Mesenchymal stem cell (in vitro differentiated cells and primary cell): ENCODE measurements around the gene CCL11.
A peak's percentile ranks its signal among the peaks of the same experiment; 100 is the strongest.

Experiments used
- DNase-seq: peaks from one replicate; pipeline ENCODE4 v3.0.0-alpha.2; 2013
- H2AFZ ChIP-seq: one replicate; pipeline ENCODE4 v1.6.1; 2013; ENCODE audit warnings: low read depth, mild to moderate bottlenecking, control low read depth, inconsistent platforms, low read length, moderate library complexity
- H2AK5ac ChIP-seq: 2 replicates; pipeline ENCODE4 v1.6.1; 2013; ENCODE audit warnings: low read length, moderate library complexity, mild to moderate bottlenecking, inconsistent platforms; ENCODE audit not compliant: severe bottlenecking
- H2BK120ac ChIP-seq: one replicate; pipeline ENCODE4 v1.6.1; 2013; ENCODE audit warnings: low read depth, mild to moderate bottlenecking, inconsistent platforms, low read length, moderate library complexity
- H2BK12ac ChIP-seq, 2 experiments: one replicate each; pipeline ENCODE4 v1.6.1; 2013; ENCODE audit warnings: inconsistent platforms in 2 of 2, low read length in 2 of 2, mild to moderate bottlenecking in 2 of 2, moderate library complexity in 2 of 2, control low read depth in 1 of 2
- H2BK15ac ChIP-seq: one replicate; pipeline ENCODE4 v1.6.1; 2013; ENCODE audit warnings: mild to moderate bottlenecking, low read depth, inconsistent platforms; ENCODE audit not compliant: poor library complexity, severe bottlenecking
- H2BK5ac ChIP-seq: 2 replicates; pipeline ENCODE4 v1.6.1; 2013; ENCODE audit warnings: low read depth, mild to moderate bottlenecking, low read length, control low read depth, inconsistent platforms; ENCODE audit not compliant: poor library complexity, severe bottlenecking
- H3K14ac ChIP-seq, 2 experiments: one replicate each; pipeline ENCODE4 v1.6.1; 2013; ENCODE audit warnings: inconsistent platforms in 2 of 2, low read length in 2 of 2, control low read depth in 1 of 2, mild to moderate bottlenecking in 1 of 2, moderate library complexity in 1 of 2
- H3K18ac ChIP-seq, 2 experiments: one replicate each; pipeline ENCODE4 v1.6.1; 2013; ENCODE audit warnings: inconsistent platforms in 2 of 2, low read length in 2 of 2, control low read depth in 1 of 2, low read depth in 1 of 2, mild to moderate bottlenecking in 1 of 2
- H3K23ac ChIP-seq, 2 experiments: one replicate each; pipeline ENCODE4 v1.6.1; 2013; ENCODE audit warnings: inconsistent platforms in 2 of 2, low read length in 2 of 2, mild to moderate bottlenecking in 2 of 2, moderate library complexity in 2 of 2, control low read depth in 1 of 2
- H3K27ac ChIP-seq: 2 replicates; pipeline ENCODE4 v1.5.1; 2013; ENCODE audit warnings: mild to moderate bottlenecking, moderate library complexity, low read length, control low read depth, inconsistent platforms; ENCODE audit not compliant: poor library complexity, severe bottlenecking
- H3K27me3 ChIP-seq, 2 experiments: 2 replicates each; pipeline versions ENCODE4 v1.6.1 to v1.7.0; 2013; ENCODE audit warnings: low read length in 2 of 2, mild to moderate bottlenecking in 2 of 2, moderate library complexity in 2 of 2, control low read depth in 1 of 2, inconsistent platforms in 1 of 2; ENCODE audit not compliant: control insufficient read depth in 1 of 2, insufficient read depth in 1 of 2
- H3K36me3 ChIP-seq, 2 experiments: 2 replicates each; pipeline versions ENCODE4 v1.6.1 to v1.7.0; 2013; ENCODE audit warnings: low read length in 2 of 2, control low read depth in 1 of 2, inconsistent platforms in 1 of 2, low read depth in 1 of 2, mild to moderate bottlenecking in 1 of 2; ENCODE audit not compliant: insufficient read depth in 2 of 2, control insufficient read depth in 1 of 2
- H3K4ac ChIP-seq, 2 experiments: one replicate each; pipeline ENCODE4 v1.6.1; 2013; ENCODE audit warnings: inconsistent platforms in 2 of 2, low read length in 2 of 2, mild to moderate bottlenecking in 2 of 2, moderate library complexity in 2 of 2, control low read depth in 1 of 2, low read depth in 1 of 2
- H3K4me1 ChIP-seq: 2 replicates; pipeline ENCODE4 v1.6.1; 2013; ENCODE audit warnings: low read depth, low read length, control low read depth; ENCODE audit not compliant: control insufficient read depth, insufficient read depth
- H3K4me2 ChIP-seq: 2 replicates; pipeline ENCODE4 v1.6.1; 2013; ENCODE audit warnings: low read length, mild to moderate bottlenecking, inconsistent platforms; ENCODE audit not compliant: poor library complexity, severe bottlenecking
- H3K4me3 ChIP-seq, 2 experiments: 2 replicates each; pipeline versions ENCODE4 v1.5.1 to v1.7.0; 2013; ENCODE audit warnings: low read length in 2 of 2, mild to moderate bottlenecking in 2 of 2, control low read depth in 1 of 2, low read depth in 1 of 2; ENCODE audit not compliant: insufficient read depth in 1 of 2
- H3K79me1 ChIP-seq: replicated peaks from 2 replicates; pipeline ENCODE4 v1.6.1; 2013; ENCODE audit warnings: mild to moderate bottlenecking, control low read depth, low read length, inconsistent platforms; ENCODE audit not compliant: poor library complexity, severe bottlenecking
- H3K9ac ChIP-seq: 2 replicates; pipeline ENCODE4 v1.7.0; 2013; ENCODE audit warnings: mild to moderate bottlenecking, low read length, moderate library complexity
- H3K9me3 ChIP-seq: 2 replicates; pipeline ENCODE4 v1.7.0; 2013; ENCODE audit warnings: mild to moderate bottlenecking, low read length; ENCODE audit not compliant: control insufficient read depth
- H4K8ac ChIP-seq: one replicate; pipeline ENCODE4 v1.6.1; 2013; ENCODE audit warnings: inconsistent platforms, mild to moderate bottlenecking, low read length, moderate library complexity
- H4K91ac ChIP-seq: one replicate; pipeline ENCODE4 v1.6.1; 2013; ENCODE audit warnings: mild to moderate bottlenecking, low read length, inconsistent platforms
- WGBS: methylation state at CpG from one replicate; pipeline ENCODE4 v1.1.7; 2013; ENCODE audit warnings: mixed read lengths; 5-methylcytosine and 5-hydroxymethylcytosine counted together

The CCL11 gene

GRCh38 chr17:34311291-34311690, 25.7 kb downstream of the CCL11 start:
- Histone ChIP-seq H3K23ac (no peak overlapping the region), H3K79me1 (no peaks in the 10 kb centered on the region), H3K36me3 (no peaks in the 10 kb centered on the region), H3K4ac (no peak overlapping the region), H3K4me1 (no peaks in the 10 kb centered on the region), H3K27me3 (no peaks in the 10 kb centered on the region), H3K4me3 (no peak overlapping the region), H2BK15ac (no peak overlapping the region), H3K27ac (no peak overlapping the region), H4K8ac (no peak overlapping the region), H3K9ac (no peak overlapping the region), H3K14ac (no peak overlapping the region), H3K18ac (no peak overlapping the region), H4K91ac (no peak overlapping the region), H2AFZ (no peak overlapping the region), H3K9me3 (no peaks in the 10 kb centered on the region), H2BK5ac (no peak overlapping the region), H2BK12ac (no peak overlapping the region), H2AK5ac (no peak overlapping the region), H3K4me2 (no peak overlapping the region), H2BK120ac (no peak overlapping the region)
- 100% methylated on average over 3 of the region's 7 CpGs for WGBS
- DNase-seq, result no peak

- Histone ChIP-seq H3K36me3 (no peaks in the 10 kb centered on the region), H3K79me1 (no peaks in the 10 kb centered on the region), H4K91ac (no peak overlapping the region), H2BK5ac (no peak overlapping the region), H3K9ac (no peak overlapping the region), H3K4me3 (no peak overlapping the region), H3K14ac (no peak overlapping the region), H3K18ac (no peak overlapping the region), H4K8ac (no peak overlapping the region), H3K9me3 (no peaks in the 10 kb centered on the region), H2BK15ac (no peak overlapping the region), H2AK5ac (no peak overlapping the region), H3K4me1 (no peaks in the 10 kb centered on the region), H3K23ac (no peak overlapping the region), H2BK120ac (no peak overlapping the region), H3K4ac (no peak overlapping the region), H3K4me2 (no peak overlapping the region), H3K27me3 (no peaks in the 10 kb centered on the region), H2BK12ac (no peak overlapping the region), H2AFZ (no peak overlapping the region), H3K27ac (no peak overlapping the region)
- DNase-seq, result no peak
- 35% methylated on average over 4 of the region's 5 CpGs for WGBS
Measured at GRCh38 chr17:34312080-34312479, 26.5 kb downstream of the CCL11 start.

GRCh38 chr17:34313164-34313563, 27.6 kb downstream of the CCL11 start:
- Histone ChIP-seq H2AFZ (no peak overlapping the region), H3K23ac (no peak overlapping the region), H3K4me1 (no peaks in the 10 kb centered on the region), H3K9me3 (no peaks in the 10 kb centered on the region), H4K8ac (no peak overlapping the region), H3K36me3 (no peaks in the 10 kb centered on the region), H3K27ac (no peak overlapping the region), H2BK5ac (no peak overlapping the region), H3K18ac (no peak overlapping the region), H3K79me1 (no peaks in the 10 kb centered on the region), H3K14ac (no peak overlapping the region), H3K4me3 (no peak overlapping the region), H2BK12ac (no peak overlapping the region), H4K91ac (no peak overlapping the region), H2BK120ac (no peak overlapping the region), H3K4me2 (no peak overlapping the region), H2BK15ac (no peak overlapping the region), H3K9ac (no peak overlapping the region), H2AK5ac (no peak overlapping the region), H3K4ac (no peak overlapping the region), H3K27me3 (no peaks in the 10 kb centered on the region)
- DNase-seq, result no peak
- WGBS, result 83% methylated on average over 1 of the region's 4 CpGs

GRCh38 chr17:34314279-34314678, 28.7 kb downstream of the CCL11 start:
- Histone ChIP-seq H2BK5ac (no peak overlapping the region), H3K23ac (no peak overlapping the region), H3K36me3 (no peaks in the 10 kb centered on the region), H3K27ac (no peak overlapping the region), H3K9me3 (no peaks in the 10 kb centered on the region), H3K4me1 (no peaks in the 10 kb centered on the region), H4K8ac (no peak overlapping the region), H3K27me3 (no peaks in the 10 kb centered on the region), H2AFZ (no peak overlapping the region), H4K91ac (no peak overlapping the region), H2BK15ac (no peak overlapping the region), H2BK120ac (no peak overlapping the region), H3K14ac (no peak overlapping the region), H3K79me1 (no peaks in the 10 kb centered on the region), H3K4me2 (no peak overlapping the region), H3K18ac (no peak overlapping the region), H3K9ac (peak overlapping the region; percentile 52), H2AK5ac (no peak overlapping the region), H2BK12ac (no peak overlapping the region), H3K4me3 (peak overlapping the region in 1 of 2 experiments; percentile 16), H3K4ac (no peak overlapping the region)
- 84% methylated on average over 4 of the region's 4 CpGs for WGBS
- DNase-seq, result no peak
